HepG2 (cell line): ENCODE measurements around the gene PCBD1. TPM values are rescaled to one million over a fixed set of nuclear protein-coding genes. Genes with fewer than 3 reads are reported as not detected.

Experiments used
- ATAC-seq: fragments of 200-7000 bp; cut with Tn5 transposase; 3 replicates; pipeline ENCODE4 v1.9.1; 2020; ENCODE audit warnings: mild to moderate bottlenecking, moderate library complexity
- BruUV-seq: library from RNA; stranded (reverse); fragments of 400-500 nt; replicated peaks from 2 replicates; lab custom pipeline; 2021; lab: Mats Ljungman, UMichigan
- CTCF ChIA-PET: fragments of 300-600 bp; formaldehyde crosslinking; extraction: SDS; loops from one replicate; lab custom pipeline; 2021; ENCODE audit warnings: low total read pairs, inconsistent platforms, low intra/inter-chr PET ratio; lab: Yijun Ruan, JAX
- POLR2A ChIA-PET: fragments of 350-600 bp; sonication (Branson Sonifier 250); formaldehyde crosslinking; loops from one replicate; lab custom pipeline; 2020; ENCODE audit warnings: antibody characterized with exemption, inconsistent platforms; lab: Yijun Ruan, JAX
- DNase-seq: peaks from one replicate; pipeline ENCODE4 v3.0.0-alpha.2; 2015; ENCODE audit warnings: low spot score
- FAIRE-seq: peaks from 3 replicates; lab custom pipeline; 2011; peaks lifted over from hg19 to GRCh38; lab: Jason Lieb, UNC
- H2AFZ ChIP-seq: one replicate; pipeline ENCODE4 v1.6.1; 2011; ENCODE audit warnings: low read length, inconsistent platforms
- H3K27ac ChIP-seq: fragments of 300-600 bp; 3 replicates; pipeline ENCODE4 v1.8.0; 2011; ENCODE audit warnings: mixed run types, mild to moderate bottlenecking, mixed read lengths, low read length, inconsistent platforms; ENCODE audit not compliant: insufficient read depth; ENCODE audit errors: extremely low read length
- H3K27me3 ChIP-seq, 2 experiments: fragments of 200-600 bp in 1 of 2; 2 replicates in 1 of 2; 3 replicates in 1 of 2; pipeline versions ENCODE4 v1.6.0 to v1.8.0; 2011; ENCODE audit warnings: low read length in 2 of 2, mild to moderate bottlenecking in 2 of 2, moderate library complexity in 2 of 2, inconsistent platforms in 1 of 2; ENCODE audit not compliant: insufficient read depth in 2 of 2, control insufficient read depth in 1 of 2
- H3K36me3 ChIP-seq, 2 experiments: fragments of 200-600 bp in 1 of 2; replicated peaks in 1 of 2; 2 replicates in 1 of 2; 3 replicates in 1 of 2; pipeline versions ENCODE4 v1.5.1 to v1.8.0; 2011; ENCODE audit warnings: low read length in 2 of 2, inconsistent platforms in 1 of 2; ENCODE audit not compliant: insufficient read depth in 2 of 2, control insufficient read depth in 1 of 2
- H3K4me1 ChIP-seq: 2 replicates; pipeline ENCODE4 v1.5.1; 2012; ENCODE audit warnings: low read length, inconsistent platforms; ENCODE audit not compliant: insufficient read depth
- H3K4me2 ChIP-seq: 2 replicates; pipeline ENCODE4 v1.6.0; 2011; ENCODE audit warnings: low read depth, low read length, inconsistent platforms
- H3K4me3 ChIP-seq, 3 experiments: fragments of 200-600 bp in 1 of 3; sonication (generic), shearing (Covaris generic) in 1 of 3; replicated peaks in 1 of 3; 2 replicates each; pipeline ENCODE4 v1.5.1; 2011 to 2016; ENCODE audit warnings: low read length in 3 of 3, inconsistent platforms in 2 of 3, low read depth in 2 of 3, mild to moderate bottlenecking in 2 of 3, control low read depth in 1 of 3, mixed read lengths in 1 of 3; ENCODE audit not compliant: insufficient read depth in 1 of 3
- H3K79me2 ChIP-seq: one replicate; pipeline ENCODE4 v1.6.1; 2011; ENCODE audit warnings: low read length, inconsistent platforms; ENCODE audit not compliant: insufficient read depth
- H3K9ac ChIP-seq: 2 replicates; pipeline ENCODE4 v1.6.0; 2011; ENCODE audit warnings: mild to moderate bottlenecking, low read depth, low read length, inconsistent platforms; ENCODE audit not compliant: insufficient read depth
- H3K9me3 ChIP-seq: 2 replicates; pipeline ENCODE4 v1.5.1; 2012; ENCODE audit warnings: mild to moderate bottlenecking, low read length
- H4K20me1 ChIP-seq: 2 replicates; pipeline ENCODE4 v1.6.0; 2011; ENCODE audit warnings: inconsistent platforms, mild to moderate bottlenecking, low read length, moderate library complexity; ENCODE audit not compliant: insufficient read depth
- ERF ChIP-seq: IDR thresholded peaks from 2 replicates; pipeline ENCODE4 v1.6.1; 2018; ENCODE audit warnings: missing biosample characterization, missing genetic modification reagents
- HOXA9 ChIP-seq: sonication (generic); formaldehyde crosslinking; IDR thresholded peaks from 2 replicates; pipeline ENCODE4 v1.8.1; 2022; ENCODE audit warnings: missing genetic modification reagents, mild to moderate bottlenecking, moderate library complexity, borderline replicate concordance
- KLF9 ChIP-seq: IDR thresholded peaks from 2 replicates; pipeline ENCODE4 v1.6.1; 2016; ENCODE audit warnings: low read depth
- LRRFIP1 ChIP-seq: sonication (generic); formaldehyde crosslinking; conservative IDR thresholded peaks from 2 replicates; pipeline ENCODE4 v1.4.0; 2020; ENCODE audit warnings: missing genetic modification reagents
- TOPORS ChIP-seq: sonication (generic); formaldehyde crosslinking; IDR thresholded peaks from 2 replicates; pipeline ENCODE4 v1.8.0; 2023; ENCODE audit warnings: mild to moderate bottlenecking, missing genetic modification reagents
- ZBTB2 ChIP-seq: sonication (generic); formaldehyde crosslinking; IDR thresholded peaks from 2 replicates; pipeline ENCODE4 v1.8.0; 2022; ENCODE audit warnings: low read depth, missing genetic modification reagents
- ZBTB42 ChIP-seq: sonication (generic); formaldehyde crosslinking; IDR thresholded peaks from 2 replicates; pipeline ENCODE4 v1.5.0; 2020; ENCODE audit warnings: mild to moderate bottlenecking, missing genetic modification reagents
- ZNF292 ChIP-seq: sonication (generic); formaldehyde crosslinking; IDR thresholded peaks from 2 replicates; pipeline ENCODE4 v1.8.1; 2022; ENCODE audit warnings: mild to moderate bottlenecking, low read depth, missing genetic modification reagents, borderline replicate concordance
- ZNF326 ChIP-seq: sonication (generic); formaldehyde crosslinking; IDR thresholded peaks from 2 replicates; pipeline ENCODE4 v1.4.0; 2020; ENCODE audit warnings: missing genetic modification reagents, borderline replicate concordance
- ZNF615 ChIP-seq: sonication (generic); formaldehyde crosslinking; IDR thresholded peaks from 2 replicates; pipeline ENCODE4 v1.5.0; 2020; ENCODE audit warnings: mild to moderate bottlenecking, missing genetic modification reagents, borderline replicate concordance
- ZSCAN9 ChIP-seq: IDR thresholded peaks from 2 replicates; pipeline ENCODE4 v1.6.1; 2016; ENCODE audit warnings: borderline replicate concordance
- WGBS: methylation state at CpG from one replicate; pipeline ENCODE4 v1.1.6; 2017; ENCODE audit warnings: low lambda C conversion rate; 5-methylcytosine and 5-hydroxymethylcytosine counted together
- in situ Hi-C: cut with HindIII; loops from 2 replicates; pipeline ENCODE4 v1.10.0; 2017; ENCODE audit warnings: low pct_unique_long_range_greater_than_20kb; ENCODE audit not compliant: extremely low pct_ligation_motif_present
- intact Hi-C: fragments of 100-400 bp; cut with micrococcal nuclease; formaldehyde crosslinking; loops from one replicate; pipeline ENCODE4 v1.10.0; 2022; ENCODE audit not compliant: unreplicated experiment
- polyA plus RNA-seq, 8 experiments: library from polyadenylated mRNA; depleted of rRNA in 3 of 8; stranded (reverse) in 7 of 8; unstranded in 1 of 8; fragments of >200 nt; fragmentation: Illumina TruSeq in 4 of 8; extraction: Trizol in 4 of 8; gene quantifications; 2 replicates each; pipeline versions ENCODE4 v1.2.1 to v1.2.3, GENCODE V29; 2011 to 2016; ENCODE audit warnings: low read depth in 4 of 8, missing spikeins in 1 of 8, mixed read lengths in 1 of 8; ENCODE audit not compliant: insufficient read depth in 1 of 8
- total RNA-seq, 5 experiments: library from RNA; depleted of rRNA; stranded (reverse); fragments of >200 nt; fragmentation: Illumina TruSeq; extraction: Trizol; gene quantifications; 2 replicates each; pipeline ENCODE4 v1.2.3, GENCODE V29; 2016; ENCODE audit warnings: low read depth in 1 of 5

Gene PCBD1
- total and polyA plus RNA-seq, 2 of the 13 experiments (the other 11 are each of a cell fraction or from before 2014, with no cell fraction given) = 95.3 to 168 TPM

GRCh38 chr10:70932392-70933196, 44.2 kb upstream of the PCBD1 start:
- H3K27me3 ChIP-seq = peaks cover 19 to 95% of the 10 kb centered on the region in 2 experiments
- no peaks in the 10 kb centered on the region for H3K4me1 ChIP-seq
- POLR2A ChIA-PET = no interaction called here
- no peak overlapping the region for H3K4me3 ChIP-seq
- no peak overlapping the region for H3K27ac ChIP-seq
- ATAC-seq = no peak
- no peaks in the 10 kb centered on the region for H3K79me2 ChIP-seq
- no peak overlapping the region for H3K4me2 ChIP-seq
- no TSS peak for BruUV-seq
- no peaks in the 10 kb centered on the region for H3K9me3 ChIP-seq
- no peak for FAIRE-seq
- DNase-seq = no peak
- in situ Hi-C loops = no loop called here
- no peak overlapping the region for H2AFZ ChIP-seq
- 22% methylated on average over 8 of the region's 9 CpGs for WGBS
- TF ChIP-seq ZBTB42 (CRISPR knock-in tag) (no peak), ZNF615 (CRISPR knock-in tag) (no peak), ZSCAN9 (CRISPR knock-in tag) (no peak), ZNF326 (no peak), ERF (CRISPR knock-in tag) (no peak), KLF9 (CRISPR knock-in tag) (no peak), ZBTB2 (CRISPR knock-in tag) (no peak), LRRFIP1 (CRISPR knock-in tag) (no peak), TOPORS (CRISPR knock-in tag) (no peak), ZNF292 (CRISPR knock-in tag) (no peak), HOXA9 (no peak)
- TF ChIP-seq, all 625 proteins: peak for 0
- CTCF ChIA-PET = no interaction called here
- Histone ChIP-seq H4K20me1 (no peaks in the 10 kb centered on the region), H3K9ac (no peak overlapping the region), H3K36me3 (no peaks in the 10 kb centered on the region)
- intact Hi-C loops = no loop called here
